BE2C (cell line): Measurements from ENCODE around the gene TLK2.
"Not testable (repeated sequence)": the region's sequence is repeated elsewhere in the genome, so short reads cannot be mapped to it uniquely, and the experiment has no call there.

Experiments
- DNase-seq: peaks from one replicate; pipeline ENCODE4 v3.0.0-alpha.2; 2020
- H3K27me3 ChIP-seq: fragments of 250-450 bp; sonication (Bioruptor Pico); 2 replicates; pipeline ENCODE4 v1.5.1; 2020; ENCODE audit warnings: mild to moderate bottlenecking
- H3K36me3 ChIP-seq: fragments of 250-450 bp; sonication (Bioruptor Pico); 2 replicates; pipeline ENCODE4 v1.5.1; 2020; ENCODE audit warnings: mild to moderate bottlenecking
- H3K4me1 ChIP-seq: fragments of 250-450 bp; sonication (Bioruptor Pico); 2 replicates; pipeline ENCODE4 v1.5.1; 2020
- H3K4me3 ChIP-seq: 2 replicates; pipeline ENCODE4 v1.5.1; 2011; ENCODE audit warnings: low read depth, low read length
- H3K9me3 ChIP-seq: fragments of 250-450 bp; sonication (Bioruptor Pico); 2 replicates; pipeline ENCODE4 v1.5.1; 2020
- CTCF ChIP-seq: IDR thresholded peaks from 2 replicates; pipeline ENCODE4 v1.5.1; 2012; ENCODE audit warnings: mild to moderate bottlenecking, low read depth, low read length

TLK2 gene

GRCh38 chr17:62552851-62553659 lies 74.4 kb downstream of the TLK2 start:
- H3K4me1 ChIP-seq, H3K36me3 ChIP-seq, H3K27me3 ChIP-seq, H3K4me3 ChIP-seq, H3K9me3 ChIP-seq: not testable (repeated sequence)
- TF ChIP-seq CTCF, result peak; percentile 41; the same call in 1 of the 2 replicates
- peak; percentile 37 for DNase-seq

GRCh38 chr17:62557532-62557931 lies 78.9 kb downstream of the TLK2 start:
- not testable (repeated sequence) for H3K9me3 ChIP-seq, H3K4me3 ChIP-seq, H3K4me1 ChIP-seq, DNase-seq, H3K27me3 ChIP-seq
- H3K36me3 ChIP-seq, result peaks cover 13% of the 10 kb centered on the region

GRCh38 chr17:62558941-62559340 lies 80.3 kb downstream of the TLK2 start:
- not testable (repeated sequence) for DNase-seq, H3K9me3 ChIP-seq, H3K4me3 ChIP-seq, H3K27me3 ChIP-seq, H3K4me1 ChIP-seq
- peaks cover 15% of the 10 kb centered on the region for H3K36me3 ChIP-seq

GRCh38 chr17:62560971-62561370 lies 82.3 kb downstream of the TLK2 start:
- H3K27me3 ChIP-seq, H3K9me3 ChIP-seq, H3K4me3 ChIP-seq, H3K4me1 ChIP-seq, DNase-seq: not testable (repeated sequence)
- peaks cover 26% of the 10 kb centered on the region for H3K36me3 ChIP-seq

GRCh38 chr17:62562656-62563055 lies 84.0 kb downstream of the TLK2 start:
- H3K4me1 ChIP-seq, result no peaks in the 10 kb centered on the region
- DNase-seq, result no peak
- no peak for TF ChIP-seq CTCF
- H3K4me3 ChIP-seq, result no peak overlapping the region
- H3K36me3 ChIP-seq, result peaks cover 27% of the 10 kb centered on the region
- H3K9me3 ChIP-seq, result no peaks in the 10 kb centered on the region
- no peaks in the 10 kb centered on the region for H3K27me3 ChIP-seq

GRCh38 chr17:62565817-62566216 lies 87.2 kb downstream of the TLK2 start:
- Histone ChIP-seq H3K4me3 (no peak overlapping the region), H3K9me3 (no peaks in the 10 kb centered on the region), H3K4me1 (no peaks in the 10 kb centered on the region), H3K27me3 (no peaks in the 10 kb centered on the region), H3K36me3 (peaks cover 31% of the 10 kb centered on the region)
- no peak for DNase-seq
- no peak for TF ChIP-seq CTCF

- no peak for DNase-seq
- Histone ChIP-seq H3K4me1 (no peaks in the 10 kb centered on the region), H3K4me3 (no peak overlapping the region), H3K36me3 (peaks cover 20% of the 10 kb centered on the region), H3K27me3 (no peaks in the 10 kb centered on the region), H3K9me3 (no peaks in the 10 kb centered on the region)
- TF ChIP-seq CTCF, result no peak
Observed at GRCh38 chr17:62566996-62567578, 88.5 kb downstream of the TLK2 start.
